Loucy (cell line): ENCODE measurements around the gene KIRREL1.

Experiments
- H2AFZ ChIP-seq: fragments of 200-600 bp; sonication (generic); 2 replicates; pipeline ENCODE4 v1.6.0; 2016; ENCODE audit warnings: antibody characterized with exemption, mild to moderate bottlenecking, low read length, moderate library complexity
- H3F3A ChIP-seq: fragments of 200-600 bp; 2 replicates; pipeline ENCODE4 v1.6.0; 2016; ENCODE audit warnings: antibody characterized with exemption, low read depth, mild to moderate bottlenecking
- H3K27me3 ChIP-seq: fragments of 200-600 bp; sonication (generic); 2 replicates; pipeline ENCODE4 v1.6.1; 2014; ENCODE audit warnings: low read length, mild to moderate bottlenecking; ENCODE audit not compliant: insufficient read depth, poor library complexity, severe bottlenecking
- H3K36me3 ChIP-seq: fragments of 200-600 bp; sonication (generic); 2 replicates; pipeline ENCODE4 v1.6.1; 2016; ENCODE audit warnings: low read length; ENCODE audit not compliant: insufficient read depth
- H3K4me1 ChIP-seq: fragments of 200-600 bp; sonication (generic); 2 replicates; pipeline ENCODE4 v1.5.1; 2014; ENCODE audit warnings: low read length, mild to moderate bottlenecking; ENCODE audit not compliant: insufficient read depth, poor library complexity, severe bottlenecking
- H3K4me2 ChIP-seq: fragments of 200-600 bp; sonication (generic); 2 replicates; pipeline ENCODE4 v1.6.0; 2014; ENCODE audit warnings: antibody characterized with exemption, low read length, low read depth, mild to moderate bottlenecking; ENCODE audit not compliant: poor library complexity, severe bottlenecking
- H3K4me3 ChIP-seq: fragments of 200-600 bp; sonication (generic); 2 replicates; pipeline ENCODE4 v1.5.1; 2014; ENCODE audit warnings: low read length, mild to moderate bottlenecking, mixed read lengths; ENCODE audit not compliant: poor library complexity, severe bottlenecking
- H3K79me2 ChIP-seq: fragments of 200-600 bp; sonication (generic); 2 replicates; pipeline ENCODE4 v1.6.1; 2014; ENCODE audit warnings: low read length; ENCODE audit not compliant: insufficient read depth
- H3K9ac ChIP-seq: fragments of 200-600 bp; sonication (generic); 2 replicates; pipeline ENCODE4 v1.6.0; 2014; ENCODE audit warnings: mild to moderate bottlenecking, low read depth, low read length, moderate library complexity; ENCODE audit not compliant: poor library complexity, severe bottlenecking
- H3K9me2 ChIP-seq: fragments of 200-600 bp; sonication (generic); replicated peaks from 2 replicates; pipeline ENCODE4 v1.6.1; 2016; ENCODE audit warnings: low read depth, low read length, mixed read lengths
- H3K9me3 ChIP-seq: fragments of 200-600 bp; sonication (generic); 2 replicates; pipeline ENCODE4 v1.6.1; 2014; ENCODE audit warnings: mild to moderate bottlenecking, antibody characterized with exemption, low read length, low read depth; ENCODE audit not compliant: insufficient read depth
- H4K20me1 ChIP-seq: fragments of 200-600 bp; sonication (generic); 2 replicates; pipeline ENCODE4 v1.6.0; 2014; ENCODE audit warnings: antibody characterized with exemption, low read length, mild to moderate bottlenecking; ENCODE audit not compliant: insufficient read depth, poor library complexity, severe bottlenecking
- EZH2phosphoT487 ChIP-seq: fragments of 200-600 bp; IDR thresholded peaks from 2 replicates; pipeline ENCODE4 v1.6.1; 2018; ENCODE audit warnings: antibody characterized with exemption, mild to moderate bottlenecking, moderate library complexity, borderline replicate concordance
- TF ChIP-seq, protein P1 (sequence below): fragments of 200-600 bp; sonication (generic); conservative IDR thresholded peaks from 2 replicates; pipeline ENCODE4 v1.5.1; 2014; ENCODE audit warnings: mild to moderate bottlenecking, antibody characterized with exemption, low read length

Gene KIRREL1

DNA sequence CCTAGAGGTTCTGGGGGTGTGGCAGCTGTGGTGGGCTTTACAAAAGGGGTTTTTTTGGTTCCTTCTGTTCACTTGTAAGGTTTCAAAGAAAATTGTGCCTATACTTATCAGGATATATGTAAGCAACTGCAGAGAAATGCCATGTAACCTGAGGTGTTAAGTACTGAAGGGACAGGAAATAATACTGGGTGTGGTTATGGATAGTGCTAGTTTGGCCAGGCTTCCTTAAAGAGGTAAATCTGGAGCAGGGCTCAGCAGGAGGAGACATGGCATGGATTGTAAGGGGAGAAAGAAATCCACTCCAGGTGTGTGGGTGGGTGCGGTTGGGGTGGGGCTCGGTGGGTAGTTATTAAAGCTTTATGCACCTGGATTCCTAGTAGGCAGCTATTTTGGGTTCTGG, 28.3 kb downstream of the KIRREL1 start:
- no peak overlapping the region for H3K4me2 ChIP-seq
- no peaks in the 10 kb centered on the region for H3F3A ChIP-seq
- H3K4me1 ChIP-seq: no peaks in the 10 kb centered on the region
- no peaks in the 10 kb centered on the region for H4K20me1 ChIP-seq
- no peak overlapping the region for H3K9ac ChIP-seq
- no peaks in the 10 kb centered on the region for H3K9me3 ChIP-seq
- H3K4me3 ChIP-seq: no peak overlapping the region
- no peak overlapping the region for H2AFZ ChIP-seq
- H3K27me3 ChIP-seq: no peaks in the 10 kb centered on the region
- no peaks in the 10 kb centered on the region for H3K36me3 ChIP-seq
- TF ChIP-seq, protein P1, sequence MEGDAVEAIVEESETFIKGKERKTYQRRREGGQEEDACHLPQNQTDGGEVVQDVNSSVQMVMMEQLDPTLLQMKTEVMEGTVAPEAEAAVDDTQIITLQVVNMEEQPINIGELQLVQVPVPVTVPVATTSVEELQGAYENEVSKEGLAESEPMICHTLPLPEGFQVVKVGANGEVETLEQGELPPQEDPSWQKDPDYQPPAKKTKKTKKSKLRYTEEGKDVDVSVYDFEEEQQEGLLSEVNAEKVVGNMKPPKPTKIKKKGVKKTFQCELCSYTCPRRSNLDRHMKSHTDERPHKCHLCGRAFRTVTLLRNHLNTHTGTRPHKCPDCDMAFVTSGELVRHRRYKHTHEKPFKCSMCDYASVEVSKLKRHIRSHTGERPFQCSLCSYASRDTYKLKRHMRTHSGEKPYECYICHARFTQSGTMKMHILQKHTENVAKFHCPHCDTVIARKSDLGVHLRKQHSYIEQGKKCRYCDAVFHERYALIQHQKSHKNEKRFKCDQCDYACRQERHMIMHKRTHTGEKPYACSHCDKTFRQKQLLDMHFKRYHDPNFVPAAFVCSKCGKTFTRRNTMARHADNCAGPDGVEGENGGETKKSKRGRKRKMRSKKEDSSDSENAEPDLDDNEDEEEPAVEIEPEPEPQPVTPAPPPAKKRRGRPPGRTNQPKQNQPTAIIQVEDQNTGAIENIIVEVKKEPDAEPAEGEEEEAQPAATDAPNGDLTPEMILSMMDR: no peak
- H3K79me2 ChIP-seq: no peaks in the 10 kb centered on the region
- H3K9me2 ChIP-seq: no peaks in the 10 kb centered on the region

DNA sequence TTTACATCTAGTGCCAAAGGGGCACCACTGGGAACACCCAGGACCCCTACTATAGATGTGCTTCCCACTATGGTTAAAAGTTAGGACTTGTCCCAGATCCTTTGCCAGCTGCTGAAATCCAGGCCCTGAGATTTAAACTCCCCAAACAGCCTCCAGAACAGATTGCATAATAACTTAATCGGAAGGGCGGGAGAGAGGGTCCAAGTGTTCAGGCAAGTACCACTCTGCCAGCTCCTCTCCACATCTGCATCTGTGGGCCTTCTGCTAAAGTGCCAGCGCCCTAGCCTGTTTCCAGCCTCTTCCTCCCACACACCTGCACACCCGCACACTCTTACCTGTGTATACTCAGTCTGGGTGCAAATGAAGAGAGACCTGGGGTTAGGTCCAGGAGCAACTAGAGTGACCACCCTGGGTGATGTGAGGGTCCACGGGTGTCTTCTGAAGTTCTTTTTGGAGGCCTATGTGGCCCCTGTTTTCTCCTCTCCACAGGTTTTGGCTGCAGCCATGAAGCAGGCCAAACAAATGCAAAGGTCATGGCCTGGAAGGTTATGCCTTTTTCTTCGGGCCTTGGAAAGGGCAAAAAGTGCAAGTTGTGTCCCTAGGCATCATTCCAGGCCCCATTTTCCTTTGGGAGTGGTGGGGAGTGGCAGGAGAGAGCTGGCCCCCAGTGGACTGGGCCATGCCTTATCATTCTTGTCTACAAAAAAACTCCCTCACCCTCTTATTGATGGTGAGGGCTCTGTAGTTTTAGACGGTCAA, 29.3 kb downstream of the KIRREL1 start:
- Histone ChIP-seq H3K9me3 (no peaks in the 10 kb centered on the region), H3K4me1 (no peaks in the 10 kb centered on the region), H4K20me1 (no peaks in the 10 kb centered on the region), H3F3A (no peaks in the 10 kb centered on the region), H2AFZ (no peak overlapping the region), H3K9ac (no peak overlapping the region), H3K79me2 (no peaks in the 10 kb centered on the region), H3K36me3 (no peaks in the 10 kb centered on the region), H3K4me2 (no peak overlapping the region), H3K4me3 (no peak overlapping the region), H3K9me2 (no peaks in the 10 kb centered on the region), H3K27me3 (no peaks in the 10 kb centered on the region)
- TF ChIP-seq, protein P1: no peak
- TF ChIP-seq EZH2phosphoT487: no peak

DNA sequence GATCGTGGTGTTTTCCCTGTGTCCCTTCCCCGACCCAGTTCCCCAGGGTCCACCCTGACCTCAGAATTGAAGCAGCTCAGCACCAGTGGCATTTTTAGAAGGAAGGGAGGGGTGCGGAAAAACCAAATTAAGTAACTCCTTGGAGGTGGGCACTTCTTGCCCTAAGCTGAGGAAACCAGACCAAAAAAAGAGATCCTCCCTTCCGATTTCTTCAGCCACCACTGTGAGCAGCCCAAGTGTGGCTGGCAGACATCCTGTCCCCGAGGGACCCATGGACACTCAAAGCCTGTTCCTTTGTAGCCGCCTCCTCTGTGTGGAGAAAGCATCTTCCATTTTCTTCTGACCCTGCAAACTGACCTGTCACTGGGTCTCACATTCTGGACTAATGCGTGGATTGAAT, 31.3 kb downstream of the KIRREL1 start:
- H3K9me3 ChIP-seq: no peaks in the 10 kb centered on the region
- no peaks in the 10 kb centered on the region for H3K9me2 ChIP-seq
- no peak overlapping the region for H2AFZ ChIP-seq
- H3K4me3 ChIP-seq: no peak overlapping the region
- H3K79me2 ChIP-seq: no peaks in the 10 kb centered on the region
- no peaks in the 10 kb centered on the region for H3K27me3 ChIP-seq
- H3K9ac ChIP-seq: no peak overlapping the region
- no peaks in the 10 kb centered on the region for H3F3A ChIP-seq
- H4K20me1 ChIP-seq: no peaks in the 10 kb centered on the region
- H3K4me2 ChIP-seq: no peak overlapping the region
- no peaks in the 10 kb centered on the region for H3K4me1 ChIP-seq
- TF ChIP-seq EZH2phosphoT487: no peak
- TF ChIP-seq, protein P1: no peak
- no peaks in the 10 kb centered on the region for H3K36me3 ChIP-seq
